ENCODE results near the gene GSDMA.

- no peak for TF ChIP-seq EZH2 (IDR thresholded peaks at IDR 0.05; ENCODE audit: insufficient read depth, low read length)
- no peak for TF ChIP-seq CTCF (IDR thresholded peaks at IDR 0.05; ENCODE audit: insufficient read depth, low read depth, low read length)
These were observed 7.0 kb upstream of the GSDMA start for GRCh38 chr17:39955726-39956225.

Measured in astrocyte (in vitro differentiated cells and primary cell).